Measurements from ENCODE around the gene GRIK2. TPM values are rescaled to one million over a fixed set of nuclear protein-coding genes. Genes with fewer than 3 reads are reported as not detected.
"Not testable (repeated sequence)": the region's sequence is repeated elsewhere in the genome, so short reads cannot be mapped to it uniquely, and the experiment has no call there.

GRIK2 gene
- total RNA-seq, 1 donor from 2014 or later: 95.5 TPM

DNA sequence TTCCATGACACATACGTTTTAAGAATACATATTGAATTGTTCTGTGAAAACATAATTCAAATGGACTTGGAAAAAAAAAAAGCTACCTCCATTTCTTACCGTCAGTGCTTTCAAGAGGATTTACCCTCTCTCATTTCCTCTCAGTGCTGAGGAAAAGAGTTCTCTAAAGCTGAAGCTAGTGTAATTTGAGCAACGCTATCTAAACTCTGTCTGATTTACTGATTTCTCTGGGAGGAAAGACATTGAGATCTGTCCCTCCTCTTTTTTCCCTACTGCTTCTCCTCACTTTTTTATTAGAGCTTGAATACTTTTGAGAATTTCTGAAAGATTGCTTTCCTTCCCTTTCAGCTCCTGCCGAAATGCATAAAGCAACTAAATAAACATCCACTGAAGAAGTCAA, 41.2 kb upstream of the GRIK2 start:
- H3K27me3 Mint-ChIP-seq (ENCODE audit: unreplicated experiment): no peaks in the 10 kb centered on the region
- TF ChIP-seq, protein P1, sequence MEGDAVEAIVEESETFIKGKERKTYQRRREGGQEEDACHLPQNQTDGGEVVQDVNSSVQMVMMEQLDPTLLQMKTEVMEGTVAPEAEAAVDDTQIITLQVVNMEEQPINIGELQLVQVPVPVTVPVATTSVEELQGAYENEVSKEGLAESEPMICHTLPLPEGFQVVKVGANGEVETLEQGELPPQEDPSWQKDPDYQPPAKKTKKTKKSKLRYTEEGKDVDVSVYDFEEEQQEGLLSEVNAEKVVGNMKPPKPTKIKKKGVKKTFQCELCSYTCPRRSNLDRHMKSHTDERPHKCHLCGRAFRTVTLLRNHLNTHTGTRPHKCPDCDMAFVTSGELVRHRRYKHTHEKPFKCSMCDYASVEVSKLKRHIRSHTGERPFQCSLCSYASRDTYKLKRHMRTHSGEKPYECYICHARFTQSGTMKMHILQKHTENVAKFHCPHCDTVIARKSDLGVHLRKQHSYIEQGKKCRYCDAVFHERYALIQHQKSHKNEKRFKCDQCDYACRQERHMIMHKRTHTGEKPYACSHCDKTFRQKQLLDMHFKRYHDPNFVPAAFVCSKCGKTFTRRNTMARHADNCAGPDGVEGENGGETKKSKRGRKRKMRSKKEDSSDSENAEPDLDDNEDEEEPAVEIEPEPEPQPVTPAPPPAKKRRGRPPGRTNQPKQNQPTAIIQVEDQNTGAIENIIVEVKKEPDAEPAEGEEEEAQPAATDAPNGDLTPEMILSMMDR (IDR thresholded peaks at IDR 0.05; ENCODE audit: partially characterized antibody, unreplicated experiment): no peak
- H3K4me1 Mint-ChIP-seq (ENCODE audit: low read depth, unreplicated experiment): no peaks in the 10 kb centered on the region
- H3K27ac Mint-ChIP-seq (ENCODE audit: unreplicated experiment): no peak overlapping the region
- no peaks in the 10 kb centered on the region for H3K9me3 Mint-ChIP-seq (ENCODE audit: unreplicated experiment)
- no peak for DNase-seq
- H3K36me3 Mint-ChIP-seq (ENCODE audit: unreplicated experiment): no peaks in the 10 kb centered on the region
- H3K4me3 Mint-ChIP-seq (ENCODE audit: unreplicated experiment): no peak overlapping the region

DNA sequence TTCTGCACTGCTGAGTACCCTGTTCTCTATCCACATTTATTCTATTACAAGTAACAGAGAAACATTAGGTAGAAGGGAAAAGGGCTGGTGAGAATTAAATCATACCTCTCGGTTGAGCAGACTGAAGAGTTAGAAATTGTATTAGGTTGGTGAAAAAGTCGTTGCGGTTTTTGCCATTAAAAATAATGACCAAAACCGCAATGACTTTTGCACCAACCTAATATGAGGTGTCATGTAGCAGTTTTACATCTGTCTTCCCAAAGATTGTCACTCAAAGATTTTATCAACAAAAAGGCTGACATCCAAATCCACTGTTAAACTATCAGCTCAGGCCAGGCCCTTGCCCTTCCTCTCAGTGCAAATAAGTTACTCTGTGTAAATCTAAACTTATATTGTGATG, 28.3 kb upstream of the GRIK2 start:
- Mint-ChIP-seq H3K27ac (ENCODE audit: unreplicated experiment) (no peak overlapping the region), H3K4me3 (ENCODE audit: unreplicated experiment) (no peak overlapping the region), H3K4me1 (ENCODE audit: low read depth, unreplicated experiment) (no peaks in the 10 kb centered on the region), H3K27me3 (ENCODE audit: unreplicated experiment) (no peaks in the 10 kb centered on the region), H3K36me3 (ENCODE audit: unreplicated experiment) (no peaks in the 10 kb centered on the region), H3K9me3 (ENCODE audit: unreplicated experiment) (no peaks in the 10 kb centered on the region)
- TF ChIP-seq, protein P1 (IDR thresholded peaks at IDR 0.05; ENCODE audit: partially characterized antibody, unreplicated experiment): no peak
- DNase-seq: no peak

DNA sequence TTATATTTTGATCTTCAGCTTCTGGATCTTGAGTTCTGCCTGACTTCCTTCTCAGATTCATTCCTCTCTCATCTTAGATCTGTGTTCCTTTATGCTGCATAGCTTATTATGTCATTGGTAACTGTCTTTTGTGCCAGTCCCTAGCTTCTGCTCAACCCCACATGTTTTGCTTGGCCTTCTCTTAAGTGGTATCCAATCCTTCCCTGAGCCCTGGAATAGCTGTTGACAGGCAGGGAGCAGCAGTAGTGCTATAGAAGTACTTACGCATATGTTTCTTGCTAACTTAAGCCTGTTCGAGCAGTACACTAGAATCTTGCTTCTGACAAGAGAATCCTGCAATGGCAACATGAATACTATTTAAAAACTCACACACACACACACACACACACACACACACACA, 13.6 kb upstream of the GRIK2 start:
- Mint-ChIP-seq H3K4me3 (ENCODE audit: unreplicated experiment) (no peak overlapping the region), H3K27me3 (ENCODE audit: unreplicated experiment) (peaks cover 1% of the 10 kb centered on the region), H3K9me3 (ENCODE audit: unreplicated experiment) (peaks cover 2% of the 10 kb centered on the region), H3K36me3 (ENCODE audit: unreplicated experiment) (peaks cover 4% of the 10 kb centered on the region), H3K4me1 (ENCODE audit: low read depth, unreplicated experiment) (peaks cover 10% of the 10 kb centered on the region), H3K27ac (ENCODE audit: unreplicated experiment) (no peak overlapping the region)
- TF ChIP-seq, protein P1 (IDR thresholded peaks at IDR 0.05; ENCODE audit: partially characterized antibody, unreplicated experiment): no peak
- DNase-seq: no peak

DNA sequence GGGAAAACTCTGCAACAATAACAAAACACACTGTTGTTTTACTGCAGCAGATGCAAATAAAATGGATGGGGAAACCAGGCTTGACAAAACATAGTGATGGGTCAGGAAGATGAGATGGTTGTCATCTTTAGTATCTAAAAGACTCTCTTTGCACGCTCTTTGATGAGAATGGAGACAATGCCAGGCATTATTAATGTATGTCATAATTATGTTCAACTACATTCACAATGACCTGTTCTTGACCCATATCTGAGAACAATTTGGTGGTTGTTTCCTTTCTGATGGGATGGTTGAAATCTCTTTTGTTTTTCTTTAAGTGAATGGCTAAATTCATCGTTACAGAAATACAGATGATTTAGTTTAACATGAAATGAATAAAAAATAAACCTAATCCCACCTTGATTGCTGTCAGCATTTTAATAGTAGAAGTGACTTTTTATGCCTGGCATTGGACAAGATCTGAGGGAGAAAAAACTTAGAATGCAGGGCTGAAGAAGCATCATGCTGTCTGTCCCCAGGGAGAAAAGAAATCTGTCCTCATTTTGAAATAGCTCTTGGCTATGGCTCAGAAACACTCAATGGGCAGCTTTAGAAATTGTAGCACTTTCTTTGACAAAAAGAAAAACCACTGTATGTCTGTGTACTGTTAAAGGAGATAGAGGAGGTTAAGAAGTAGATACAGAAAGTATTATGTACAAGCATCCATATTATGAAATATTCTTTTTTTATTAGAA, 12.4 kb upstream of the GRIK2 start:
- Mint-ChIP-seq H3K27me3 (ENCODE audit: unreplicated experiment) (peaks cover 1% of the 10 kb centered on the region), H3K36me3 (ENCODE audit: unreplicated experiment) (peaks cover 4% of the 10 kb centered on the region), H3K4me3 (ENCODE audit: unreplicated experiment) (no peak overlapping the region), H3K9me3 (ENCODE audit: unreplicated experiment) (peaks cover 2% of the 10 kb centered on the region), H3K4me1 (ENCODE audit: low read depth, unreplicated experiment) (peaks cover 10% of the 10 kb centered on the region), H3K27ac (ENCODE audit: unreplicated experiment) (no peak overlapping the region)
- DNase-seq: no peak
- TF ChIP-seq, protein P1 (IDR thresholded peaks at IDR 0.05; ENCODE audit: partially characterized antibody, unreplicated experiment): no peak

DNA sequence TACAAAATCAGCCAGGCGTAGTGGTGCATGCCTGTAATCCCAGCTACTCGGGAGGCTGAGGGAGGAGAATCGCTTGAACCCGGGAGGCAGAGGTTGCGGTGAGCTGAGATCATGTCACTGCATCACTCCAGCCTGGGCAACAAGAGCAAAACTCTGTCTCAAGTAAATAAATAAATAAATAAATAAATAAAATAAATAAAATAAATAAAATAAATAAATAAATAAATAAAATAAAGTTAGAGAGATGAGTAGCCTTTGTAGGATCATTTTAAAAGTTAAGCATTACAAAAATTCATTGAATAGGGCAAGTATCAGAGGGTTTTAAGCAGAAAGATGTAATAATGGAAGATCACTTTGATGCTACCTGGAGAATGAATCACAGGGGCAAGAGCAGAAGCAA, 9.8 kb upstream of the GRIK2 start:
- not testable (repeated sequence) for H3K27ac Mint-ChIP-seq (ENCODE audit: unreplicated experiment); H3K4me3 Mint-ChIP-seq (ENCODE audit: unreplicated experiment); H3K36me3 Mint-ChIP-seq (ENCODE audit: unreplicated experiment); DNase-seq; H3K9me3 Mint-ChIP-seq (ENCODE audit: unreplicated experiment); H3K27me3 Mint-ChIP-seq (ENCODE audit: unreplicated experiment)
- peaks cover 15% of the 10 kb centered on the region for H3K4me1 Mint-ChIP-seq (ENCODE audit: low read depth, unreplicated experiment)
